GM23248 (cell line): ENCODE measurements around the gene TMEM82. TPM values are rescaled to one million over a fixed set of nuclear protein-coding genes. Genes with fewer than 3 reads are reported as not detected.
A peak's percentile ranks its signal among the peaks of the same experiment; 100 is the strongest.

ENCODE experiments used
- DNase-seq: peaks from one replicate; pipeline ENCODE4 v3.0.0-alpha.2; 2015
- H2AFZ ChIP-seq: fragments of 200-600 bp; sonication (generic); 2 replicates; pipeline ENCODE4 v1.6.1; 2016; ENCODE audit warnings: antibody characterized with exemption
- H3F3A ChIP-seq: fragments of 200-600 bp; sonication (generic); 2 replicates; pipeline ENCODE4 v1.6.1; 2016; ENCODE audit warnings: mild to moderate bottlenecking, antibody characterized with exemption, mixed run types; ENCODE audit not compliant: insufficient read depth
- H3K27ac ChIP-seq: fragments of 200-600 bp; sonication (generic); 2 replicates; pipeline ENCODE4 v1.5.1; 2016; ENCODE audit warnings: mild to moderate bottlenecking
- H3K27me3 ChIP-seq: fragments of 200-600 bp; sonication (generic); replicated peaks from 2 replicates; pipeline ENCODE4 v1.6.1; 2016; ENCODE audit warnings: mild to moderate bottlenecking; ENCODE audit not compliant: insufficient read depth
- H3K36me3 ChIP-seq: fragments of 200-600 bp; sonication (generic); 2 replicates; pipeline ENCODE4 v1.6.1; 2016; ENCODE audit warnings: low read depth, mild to moderate bottlenecking
- H3K4me1 ChIP-seq: fragments of 200-600 bp; sonication (generic); 2 replicates; pipeline ENCODE4 v1.6.1; 2016; ENCODE audit warnings: mild to moderate bottlenecking; ENCODE audit not compliant: insufficient read depth
- H3K4me2 ChIP-seq: fragments of 200-600 bp; sonication (generic); one replicate; pipeline ENCODE4 v1.6.1; 2016; ENCODE audit warnings: mild to moderate bottlenecking; ENCODE audit not compliant: unreplicated experiment
- H3K4me3 ChIP-seq: fragments of 200-600 bp; sonication (generic); 2 replicates; pipeline ENCODE4 v1.5.1; 2016; ENCODE audit warnings: mild to moderate bottlenecking
- H3K79me2 ChIP-seq: fragments of 200-600 bp; sonication (generic); 2 replicates; pipeline ENCODE4 v1.6.1; 2016; ENCODE audit warnings: mild to moderate bottlenecking; ENCODE audit not compliant: insufficient read depth
- H3K9ac ChIP-seq: fragments of 200-600 bp; sonication (generic); 2 replicates; pipeline ENCODE4 v1.6.1; 2016; ENCODE audit warnings: mild to moderate bottlenecking
- H3K9me2 ChIP-seq: fragments of 200-600 bp; sonication (generic); 2 replicates; pipeline ENCODE4 v1.6.1; 2016; ENCODE audit warnings: mixed run types, mild to moderate bottlenecking, moderate library complexity; ENCODE audit not compliant: insufficient read depth
- H3K9me3 ChIP-seq: fragments of 200-600 bp; sonication (generic); one replicate; pipeline ENCODE4 v1.6.1; 2017; ENCODE audit warnings: low read depth
- H4K20me1 ChIP-seq: fragments of 200-600 bp; sonication (generic); 2 replicates; pipeline ENCODE4 v1.6.0; 2016; ENCODE audit not compliant: insufficient read depth
- EZH2 ChIP-seq: fragments of 200-600 bp; sonication (generic); IDR thresholded peaks from 2 replicates; pipeline ENCODE4 v1.6.1; 2018; ENCODE audit warnings: antibody characterized with exemption, mild to moderate bottlenecking; ENCODE audit not compliant: insufficient read depth, poor library complexity, severe bottlenecking
- EZH2phosphoT487 ChIP-seq: fragments of 200-600 bp; sonication (generic); IDR thresholded peaks from 2 replicates; pipeline ENCODE4 v1.6.1; 2018; ENCODE audit warnings: antibody characterized with exemption, moderate library complexity, mild to moderate bottlenecking, low read depth; ENCODE audit not compliant: insufficient read depth
- WGBS, 2 experiments: methylation state at CpG; one replicate each; pipeline ENCODE4 v1.1.6; 2015 to 2017; ENCODE audit warnings: low lambda C conversion rate in 2 of 2, low coverage in 1 of 2; ENCODE audit errors: missing lambda C conversion rate in 2 of 2; 5-methylcytosine and 5-hydroxymethylcytosine counted together
- in situ Hi-C: fragments of 300-500 bp; cut with MboI; formaldehyde crosslinking; loops from 2 replicates; pipeline ENCODE4 v1.15.0; 2020
- polyA plus RNA-seq: library from polyadenylated mRNA; unstranded; fragments of >200 nt; fragmentation: Nextera tagmentation; extraction: Ambion mirVana; gene quantifications from 2 replicates; pipeline ENCODE4 v1.2.1, GENCODE V29; 2016
- total RNA-seq: library from RNA; depleted of rRNA; stranded (reverse); fragments of >200 nt; shearing (Covaris generic); gene quantifications from 2 replicates; pipeline ENCODE4 v1.2.3, GENCODE V29; 2014

TMEM82 gene
- total and polyA plus RNA-seq, 2 experiments from 2014 or later = not detected

- Histone ChIP-seq H3F3A (peaks cover 26% of the 10 kb centered on the region), H3K4me3 (no peak overlapping the region), H3K4me2 (no peak overlapping the region), H2AFZ (no peak overlapping the region), H3K9me2 (no peaks in the 10 kb centered on the region), H3K27ac (no peak overlapping the region), H3K4me1 (peaks cover 32% of the 10 kb centered on the region), H3K79me2 (peaks cover 90% of the 10 kb centered on the region), H4K20me1 (no peaks in the 10 kb centered on the region), H3K27me3 (no peaks in the 10 kb centered on the region), H3K9ac (no peak overlapping the region), H3K9me3 (no peaks in the 10 kb centered on the region), H3K36me3 (no peaks in the 10 kb centered on the region)
- no peak for TF ChIP-seq EZH2
- no peak for TF ChIP-seq EZH2phosphoT487
- in situ Hi-C loops = no loop called here
- WGBS, 2 experiments = 64 to 70% methylated on average over 6 of the region's 6 CpGs
- DNase-seq = no peak
These were observed 41.8 kb upstream of the TMEM82 start for GRCh38 chr1:15700508-15700907.

DNA sequence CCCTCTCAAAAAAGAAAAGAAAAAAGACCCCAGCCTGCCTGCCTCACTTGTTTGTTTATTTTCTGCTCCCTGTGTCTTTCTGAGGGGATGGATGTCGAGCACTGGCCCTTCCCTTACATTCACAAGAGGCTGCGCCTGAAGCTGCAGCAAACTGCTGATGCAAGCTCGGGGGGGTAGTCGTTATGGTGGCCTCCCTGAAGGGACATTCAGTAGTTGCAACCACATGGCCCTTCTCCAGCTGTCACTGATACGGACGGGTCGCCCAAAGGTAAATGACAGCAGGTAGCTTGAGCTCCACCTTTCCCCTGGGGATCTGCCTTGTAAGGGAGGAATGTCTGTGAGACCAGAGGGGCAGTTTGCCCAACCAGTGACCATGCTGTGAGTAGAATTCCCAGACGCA is 40.5 kb upstream of the TMEM82 start:
- DNase-seq = no peak
- H3K9ac ChIP-seq = no peak overlapping the region
- H3K36me3 ChIP-seq = no peaks in the 10 kb centered on the region
- no peak overlapping the region for H2AFZ ChIP-seq
- peaks cover 32% of the 10 kb centered on the region for H3K4me1 ChIP-seq
- WGBS, 2 experiments = 95 to 96% methylated on average over 8 of the region's 8 CpGs
- H3F3A ChIP-seq = peaks cover 26% of the 10 kb centered on the region
- in situ Hi-C loops = no loop called here
- no peaks in the 10 kb centered on the region for H4K20me1 ChIP-seq
- no peaks in the 10 kb centered on the region for H3K9me3 ChIP-seq
- no peak overlapping the region for H3K4me3 ChIP-seq
- no peaks in the 10 kb centered on the region for H3K27me3 ChIP-seq
- H3K27ac ChIP-seq = no peak overlapping the region; the same call in 1 of the 2 replicates
- H3K79me2 ChIP-seq = peaks cover 90% of the 10 kb centered on the region
- H3K9me2 ChIP-seq = no peaks in the 10 kb centered on the region
- H3K4me2 ChIP-seq = no peak overlapping the region
- TF ChIP-seq EZH2 = no peak

DNA sequence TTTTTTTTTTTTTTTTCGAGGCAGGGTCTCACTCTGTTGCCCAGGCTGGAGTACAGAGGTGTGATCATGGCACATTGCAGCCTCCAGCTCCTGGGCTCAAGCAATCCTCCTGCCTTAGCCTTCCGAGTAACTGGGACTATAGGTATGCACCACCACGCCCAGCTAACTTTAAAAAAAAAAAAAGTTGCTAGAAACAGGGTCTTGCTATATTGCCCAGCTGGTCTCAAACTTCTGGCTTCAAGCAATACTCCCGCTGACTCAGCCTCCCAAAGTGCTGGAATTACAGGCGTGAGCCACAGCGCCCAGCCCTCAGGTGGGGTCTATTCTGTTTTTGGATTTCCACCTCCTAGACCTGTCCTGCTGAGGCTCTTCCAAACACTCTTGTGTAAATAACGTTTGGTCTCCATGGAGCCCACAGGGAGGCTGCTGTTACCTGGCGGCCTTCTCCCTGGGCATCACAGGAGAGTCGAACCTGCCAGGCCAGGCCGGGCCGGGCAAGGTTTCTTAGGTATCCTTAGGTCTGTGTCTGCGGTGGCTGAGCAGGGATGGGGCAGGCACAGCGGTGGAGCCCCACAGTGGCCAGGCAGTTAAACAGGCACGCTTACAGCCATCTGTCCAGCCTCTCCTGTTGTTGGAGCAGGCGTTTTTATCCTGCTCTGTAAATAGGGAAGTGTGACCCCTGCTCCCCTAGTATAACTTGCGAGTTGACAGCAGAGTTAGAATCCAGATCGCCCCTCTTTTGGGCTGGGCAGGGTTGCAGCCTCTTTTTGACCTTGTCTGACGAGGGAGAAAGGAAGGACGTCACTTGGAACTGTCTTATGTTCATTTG is 39.4 kb upstream of the TMEM82 start:
- no peak for TF ChIP-seq EZH2phosphoT487
- peak overlapping the region; percentile 96 for H3K27ac ChIP-seq
- H3K4me2 ChIP-seq = peak overlapping the region; percentile 70
- no peaks in the 10 kb centered on the region for H4K20me1 ChIP-seq
- H2AFZ ChIP-seq = peak overlapping the region; percentile 54
- no peaks in the 10 kb centered on the region for H3K9me3 ChIP-seq
- DNase-seq = peak; percentile 42
- WGBS, 2 experiments = 59 to 64% methylated on average over 19 of the region's 19 CpGs
- peaks cover 32% of the 10 kb centered on the region for H3K4me1 ChIP-seq
- peak overlapping the region; percentile 49 for H3K4me3 ChIP-seq
- in situ Hi-C loops = no loop called here
- no peaks in the 10 kb centered on the region for H3K27me3 ChIP-seq
- peaks cover 90% of the 10 kb centered on the region for H3K79me2 ChIP-seq
- H3K9ac ChIP-seq = peak overlapping the region; percentile 81
- no peaks in the 10 kb centered on the region for H3K36me3 ChIP-seq
- H3F3A ChIP-seq = peaks cover 26% of the 10 kb centered on the region
- H3K9me2 ChIP-seq = no peaks in the 10 kb centered on the region

DNA sequence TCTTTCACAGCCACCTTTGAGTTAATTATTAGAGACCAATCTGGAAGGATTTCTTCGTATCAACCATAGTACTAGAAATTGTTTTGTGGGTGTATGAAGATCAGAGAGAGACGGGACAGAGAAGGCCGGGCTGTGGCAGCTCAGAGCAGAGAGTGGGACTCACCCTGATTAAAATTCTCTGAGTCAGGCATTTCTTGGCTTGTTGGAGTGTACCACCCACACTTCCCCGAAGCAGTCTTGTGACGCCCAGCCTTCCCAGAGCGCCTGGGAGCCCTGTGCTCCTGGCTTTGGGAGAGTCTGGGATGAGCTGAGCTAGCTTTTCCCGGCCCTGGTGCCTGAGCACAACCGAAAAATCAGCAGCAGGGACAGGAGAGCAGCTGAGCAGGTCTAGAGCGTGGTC is 38.7 kb upstream of the TMEM82 start:
- Histone ChIP-seq H3K27ac (peak overlapping the region; percentile 96), H3K4me3 (peak overlapping the region; percentile 49), H3K27me3 (no peaks in the 10 kb centered on the region), H3F3A (peaks cover 26% of the 10 kb centered on the region), H4K20me1 (0 out of 2 replicates have a peak, but pooled peaks cover under 1% of the 10 kb centered on the region), H2AFZ (peak overlapping the region; percentile 54), H3K4me2 (peak overlapping the region; percentile 70), H3K9me2 (no peaks in the 10 kb centered on the region), H3K79me2 (peaks cover 90% of the 10 kb centered on the region), H3K36me3 (no peaks in the 10 kb centered on the region), H3K4me1 (peaks cover 32% of the 10 kb centered on the region), H3K9me3 (no peaks in the 10 kb centered on the region), H3K9ac (peak overlapping the region; percentile 81)
- no peak for TF ChIP-seq EZH2phosphoT487
- TF ChIP-seq EZH2 = no peak
- DNase-seq = peak; percentile 98
- WGBS, 2 experiments = 1 to 3% methylated on average over 9 of the region's 9 CpGs
- in situ Hi-C loops = no loop called here
